Activated naive CD8-positive, alpha-beta T cell treated with anti-CD3 and anti-CD28 coated beads, Interleukin-2, amount 50 U/mL, for 16 hours (primary cell): ENCODE measurements around the gene ZNF563.

Source experiments
- DNase-seq: peaks from one replicate; pipeline ENCODE4 v3.0.0-alpha.2; 2020; ENCODE audit warnings: low read depth, low spot score

Gene ZNF563

GRCh38 chr19:12294249-12295158 lies 38.9 kb downstream of the ZNF563 start, which contains the start of gene ZNF44:
ZNF44 (minus strand) TSS chr19:12294883; CDS start chr19:12294694, 189 bp downstream.
- peak; percentile 89 for DNase-seq

- no peak for DNase-seq
Measured at GRCh38 chr19:12293777-12294248, 39.6 kb downstream of the ZNF563 start.

- DNase-seq: no peak
Measured at GRCh38 chr19:12289790-12290065, 43.7 kb downstream of the ZNF563 start.

- no peak for DNase-seq
Measured at GRCh38 chr19:12287958-12288500, 45.4 kb downstream of the ZNF563 start.

GRCh38 chr19:12284631-12285030 lies 48.8 kb downstream of the ZNF563 start:
- no peak for DNase-seq

- DNase-seq: no peak
Measured at GRCh38 chr19:12284226-12284625, 49.2 kb downstream of the ZNF563 start.

GRCh38 chr19:12278713-12279112 lies 54.7 kb downstream of the ZNF563 start:
- no peak for DNase-seq

GRCh38 chr19:12272980-12273901 lies 60.2 kb downstream of the ZNF563 start:
- DNase-seq: no peak

- no peak for DNase-seq
Measured at GRCh38 chr19:12272386-12272785, 61.0 kb downstream of the ZNF563 start.

GRCh38 chr19:12270854-12271253 lies 62.6 kb downstream of the ZNF563 start:
- no peak for DNase-seq
